Trophoblast cell (in vitro differentiated cells and primary cell): ENCODE results near the gene HEPHL1.

ENCODE experiments used
- DNase-seq, 2 donors: peaks; one replicate each; pipeline ENCODE4 v3.0.0-alpha.2; 2016
- H2AFZ ChIP-seq: 2 replicates; pipeline ENCODE4 v1.6.1; 2013; ENCODE audit warnings: low read length, moderate library complexity, mild to moderate bottlenecking; ENCODE audit not compliant: insufficient read depth, poor library complexity
- H2AK5ac ChIP-seq: 2 replicates; pipeline ENCODE4 v1.6.1; 2013; ENCODE audit warnings: mild to moderate bottlenecking, low read length
- H2BK120ac ChIP-seq: 2 replicates; pipeline ENCODE4 v1.6.1; 2013; ENCODE audit warnings: low read length, mild to moderate bottlenecking, moderate library complexity; ENCODE audit not compliant: insufficient read depth, poor library complexity
- H2BK12ac ChIP-seq: 2 replicates; pipeline ENCODE4 v1.6.1; 2013; ENCODE audit warnings: mild to moderate bottlenecking, low read length, moderate library complexity
- H2BK5ac ChIP-seq: 2 replicates; pipeline ENCODE4 v1.6.1; 2013; ENCODE audit warnings: low read length, low read depth, moderate library complexity, mild to moderate bottlenecking; ENCODE audit not compliant: poor library complexity
- H3K14ac ChIP-seq: 2 replicates; pipeline ENCODE4 v1.6.1; 2013; ENCODE audit warnings: mild to moderate bottlenecking, low read length
- H3K18ac ChIP-seq: 2 replicates; pipeline ENCODE4 v1.6.1; 2013; ENCODE audit warnings: mild to moderate bottlenecking, low read length
- H3K23ac ChIP-seq: 2 replicates; pipeline ENCODE4 v1.6.1; 2013; ENCODE audit warnings: low read length
- H3K27ac ChIP-seq: 2 replicates; pipeline ENCODE4 v1.5.1; 2013; ENCODE audit warnings: low read depth, mild to moderate bottlenecking, inconsistent platforms, low read length, moderate library complexity
- H3K27me3 ChIP-seq: 2 replicates; pipeline ENCODE4 v1.6.1; 2013; ENCODE audit warnings: inconsistent platforms, mild to moderate bottlenecking, low read length, moderate library complexity; ENCODE audit not compliant: insufficient read depth
- H3K36me3 ChIP-seq, 2 experiments: 1 replicate in 1 of 2; 2 replicates in 1 of 2; pipeline ENCODE4 v1.6.1; 2013; ENCODE audit warnings: low read length in 2 of 2, mild to moderate bottlenecking in 2 of 2, moderate library complexity in 1 of 2; ENCODE audit not compliant: insufficient read depth in 2 of 2, control insufficient read depth in 1 of 2
- H3K4ac ChIP-seq: 2 replicates; pipeline ENCODE4 v1.6.1; 2013; ENCODE audit warnings: low read depth, mild to moderate bottlenecking, low read length, moderate library complexity
- H3K4me1 ChIP-seq, 2 experiments: 1 replicate in 1 of 2; 2 replicates in 1 of 2; pipeline ENCODE4 v1.6.1; 2013; ENCODE audit warnings: low read length in 2 of 2, mild to moderate bottlenecking in 2 of 2, moderate library complexity in 1 of 2; ENCODE audit not compliant: insufficient read depth in 2 of 2, control insufficient read depth in 1 of 2
- H3K4me2 ChIP-seq: 2 replicates; pipeline ENCODE4 v1.6.1; 2013; ENCODE audit warnings: inconsistent platforms, mild to moderate bottlenecking, low read length, moderate library complexity
- H3K4me3 ChIP-seq: 2 replicates; pipeline ENCODE4 v1.5.1; 2013; ENCODE audit warnings: mild to moderate bottlenecking, low read depth, low read length, inconsistent platforms
- H3K79me1 ChIP-seq: one replicate; pipeline ENCODE4 v1.6.1; 2013; ENCODE audit warnings: low read length
- H3K79me2 ChIP-seq: 2 replicates; pipeline ENCODE4 v1.6.1; 2013; ENCODE audit warnings: low read length, mild to moderate bottlenecking; ENCODE audit not compliant: control insufficient read depth, insufficient read depth, poor library complexity
- H3K9ac ChIP-seq: 2 replicates; pipeline ENCODE4 v1.6.1; 2013; ENCODE audit warnings: mild to moderate bottlenecking, low read length
- H3K9me3 ChIP-seq: 2 replicates; pipeline ENCODE4 v1.6.1; 2013; ENCODE audit warnings: low read depth, mild to moderate bottlenecking, control low read depth, inconsistent platforms, low read length; ENCODE audit not compliant: insufficient read depth
- H4K12ac ChIP-seq: 2 replicates; pipeline ENCODE4 v1.6.1; 2013; ENCODE audit warnings: low read depth, mild to moderate bottlenecking, low read length, moderate library complexity
- H4K8ac ChIP-seq: 2 replicates; pipeline ENCODE4 v1.6.1; 2013; ENCODE audit warnings: low read depth, mild to moderate bottlenecking, low read length, moderate library complexity
- H4K91ac ChIP-seq: one replicate; pipeline ENCODE4 v1.6.1; 2013; ENCODE audit warnings: low read depth, mild to moderate bottlenecking, low read length, moderate library complexity
- WGBS: extraction: QIAGEN DNeasy Blood & Tissue Kit; methylation state at CpG from one replicate; pipeline ENCODE4 v1.1.7; 2013; ENCODE audit warnings: missing lambda C conversion rate; ENCODE audit not compliant: insufficient read length, insufficient coverage; ENCODE audit errors: extremely low coverage; 5-methylcytosine and 5-hydroxymethylcytosine counted together

Gene HEPHL1

DNA sequence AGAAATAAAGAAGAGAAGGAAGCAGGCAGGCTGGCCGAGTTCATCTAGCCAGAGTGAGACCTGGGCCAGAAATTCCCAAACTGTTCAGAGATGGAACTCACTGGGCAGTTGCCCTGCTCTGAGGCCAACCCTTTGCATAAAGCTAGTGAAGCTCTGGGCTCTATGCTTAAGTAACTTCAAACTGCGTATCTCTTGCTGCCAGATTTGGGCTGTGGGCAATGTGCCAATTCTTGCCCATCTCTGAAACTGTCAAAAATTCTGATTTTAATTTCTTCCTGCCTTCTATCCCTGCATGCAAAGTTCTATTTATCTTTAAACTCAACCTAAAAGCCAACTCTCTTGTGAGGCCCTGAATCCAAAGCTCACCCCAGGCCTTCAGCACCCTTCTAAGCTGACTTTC lies 36.2 kb upstream of the HEPHL1 start:
- H3K36me3 ChIP-seq, result no peaks in the 10 kb centered on the region
- no peak overlapping the region for H3K4ac ChIP-seq
- no peaks in the 10 kb centered on the region for H3K4me1 ChIP-seq
- H3K14ac ChIP-seq, result no peak overlapping the region
- H4K91ac ChIP-seq, result no peak overlapping the region
- H2BK5ac ChIP-seq, result no peak overlapping the region
- no peak overlapping the region for H2BK12ac ChIP-seq
- DNase-seq, result no peak
- no peak overlapping the region for H3K4me2 ChIP-seq
- H2AFZ ChIP-seq, result no peak overlapping the region
- H3K27me3 ChIP-seq, result no peaks in the 10 kb centered on the region
- no peak overlapping the region for H2AK5ac ChIP-seq
- no peak overlapping the region for H3K9ac ChIP-seq
- no peak overlapping the region for H4K12ac ChIP-seq
- no peak overlapping the region for H3K18ac ChIP-seq
- H2BK120ac ChIP-seq, result no peak overlapping the region
- H3K9me3 ChIP-seq, result no peaks in the 10 kb centered on the region
- H3K79me1 ChIP-seq, result no peaks in the 10 kb centered on the region
- no peaks in the 10 kb centered on the region for H3K79me2 ChIP-seq
- H3K4me3 ChIP-seq, result no peak overlapping the region
- H3K23ac ChIP-seq, result no peak overlapping the region
- no peak overlapping the region for H3K27ac ChIP-seq
- H4K8ac ChIP-seq, result no peak overlapping the region
- no CpG with 5 or more reads among the region's 2 CpGs for WGBS

DNA sequence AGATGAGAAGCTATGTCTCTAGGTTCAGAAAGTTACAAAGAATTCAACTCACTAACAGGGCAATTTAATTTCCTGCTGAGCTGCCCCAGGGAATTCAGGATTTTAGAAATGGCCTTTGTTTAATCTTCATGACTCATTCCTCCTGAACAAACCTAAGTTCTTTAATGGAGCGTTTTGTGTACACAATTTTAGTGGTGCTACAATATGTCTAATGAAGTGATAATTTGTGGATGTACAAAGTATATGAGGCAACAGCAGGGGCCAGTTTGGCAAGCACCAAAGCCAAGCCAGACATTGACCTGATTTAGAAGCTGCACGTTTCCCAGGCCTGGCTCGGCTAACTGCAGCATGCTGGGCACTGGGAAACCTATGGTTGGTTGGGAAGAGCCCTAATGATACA lies 34.4 kb upstream of the HEPHL1 start:
- Histone ChIP-seq H3K27me3 (no peaks in the 10 kb centered on the region), H3K79me2 (no peaks in the 10 kb centered on the region), H3K14ac (no peak overlapping the region), H3K36me3 (no peaks in the 10 kb centered on the region), H3K27ac (no peak overlapping the region), H3K9me3 (no peaks in the 10 kb centered on the region), H3K4ac (no peak overlapping the region), H2AFZ (no peak overlapping the region), H2BK12ac (no peak overlapping the region), H2BK5ac (no peak overlapping the region), H2BK120ac (no peak overlapping the region), H4K8ac (no peak overlapping the region), H4K12ac (no peak overlapping the region), H3K18ac (no peak overlapping the region), H3K9ac (no peak overlapping the region), H4K91ac (no peak overlapping the region), H3K4me1 (no peaks in the 10 kb centered on the region), H3K79me1 (no peaks in the 10 kb centered on the region), H2AK5ac (no peak overlapping the region), H3K23ac (no peak overlapping the region), H3K4me3 (no peak overlapping the region), H3K4me2 (no peak overlapping the region)
- DNase-seq, result no peak
- WGBS, result no CpG with 5 or more reads among the region's 3 CpGs

DNA sequence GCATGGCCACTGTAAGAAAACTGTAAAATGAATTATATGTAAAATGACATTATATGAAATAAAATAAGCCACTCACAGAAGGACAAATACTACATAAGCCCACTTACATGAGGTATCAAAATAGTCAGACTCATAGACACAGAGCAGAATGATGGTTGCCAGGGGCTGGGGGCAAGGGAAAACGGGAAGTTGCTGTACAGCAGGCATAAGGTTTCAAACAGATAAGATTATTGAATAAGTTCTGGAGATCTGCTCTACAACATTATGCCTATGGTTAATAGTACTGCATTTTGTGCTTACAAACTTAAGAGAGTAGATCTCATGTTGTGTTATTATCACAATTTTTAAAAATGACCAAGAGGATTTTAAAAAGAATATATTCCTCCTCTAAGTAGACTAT lies 32.7 kb upstream of the HEPHL1 start:
- no peak overlapping the region for H4K8ac ChIP-seq
- no peak overlapping the region for H2BK12ac ChIP-seq
- no peak overlapping the region for H3K4me3 ChIP-seq
- no peaks in the 10 kb centered on the region for H3K79me1 ChIP-seq
- no peak overlapping the region for H2AFZ ChIP-seq
- H4K12ac ChIP-seq, result no peak overlapping the region
- no peak overlapping the region for H2AK5ac ChIP-seq
- H3K4me2 ChIP-seq, result no peak overlapping the region
- no peaks in the 10 kb centered on the region for H3K9me3 ChIP-seq
- DNase-seq, result no peak
- no CpG with 5 or more reads among the region's 1 CpG for WGBS
- no peak overlapping the region for H3K9ac ChIP-seq
- no peak overlapping the region for H2BK5ac ChIP-seq
- H2BK120ac ChIP-seq, result no peak overlapping the region
- H4K91ac ChIP-seq, result no peak overlapping the region
- H3K4me1 ChIP-seq, result no peaks in the 10 kb centered on the region
- no peak overlapping the region for H3K4ac ChIP-seq
- H3K23ac ChIP-seq, result no peak overlapping the region
- H3K18ac ChIP-seq, result no peak overlapping the region
- H3K14ac ChIP-seq, result no peak overlapping the region
- no peaks in the 10 kb centered on the region for H3K36me3 ChIP-seq
- H3K27me3 ChIP-seq, result no peaks in the 10 kb centered on the region
- H3K79me2 ChIP-seq, result no peaks in the 10 kb centered on the region
- H3K27ac ChIP-seq, result no peak overlapping the region

DNA sequence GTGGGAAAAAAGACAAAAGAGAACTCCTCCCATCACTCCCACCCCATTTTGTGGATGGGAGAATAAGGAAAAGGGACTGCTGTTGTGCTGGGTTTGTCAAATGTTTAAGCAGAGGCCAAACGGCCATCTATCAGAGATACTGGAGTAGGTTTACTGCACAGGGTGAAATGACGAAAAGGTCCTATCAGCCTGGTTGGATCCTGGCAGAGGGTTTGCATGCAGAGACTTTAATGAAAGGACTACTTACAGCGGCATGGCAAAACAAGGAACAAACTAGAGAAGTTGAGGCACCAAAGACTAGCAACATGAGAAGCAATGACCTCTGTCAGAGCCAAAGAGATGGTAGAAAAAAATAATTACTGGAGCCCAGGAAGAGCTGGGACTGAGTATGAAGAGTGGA lies 32.2 kb upstream of the HEPHL1 start:
- no peak overlapping the region for H3K9ac ChIP-seq
- no peak overlapping the region for H2AFZ ChIP-seq
- no peak overlapping the region for H3K4me3 ChIP-seq
- H4K91ac ChIP-seq, result no peak overlapping the region
- H2AK5ac ChIP-seq, result no peak overlapping the region
- no peak overlapping the region for H3K14ac ChIP-seq
- no peak overlapping the region for H3K18ac ChIP-seq
- H3K4me1 ChIP-seq, result no peaks in the 10 kb centered on the region
- no peaks in the 10 kb centered on the region for H3K79me2 ChIP-seq
- DNase-seq, result no peak
- H3K4me2 ChIP-seq, result no peak overlapping the region
- WGBS, result no CpG with 5 or more reads among the region's 3 CpGs
- H2BK12ac ChIP-seq, result no peak overlapping the region
- H3K27me3 ChIP-seq, result no peaks in the 10 kb centered on the region
- H3K4ac ChIP-seq, result no peak overlapping the region
- H3K79me1 ChIP-seq, result no peaks in the 10 kb centered on the region
- no peak overlapping the region for H3K23ac ChIP-seq
- H3K27ac ChIP-seq, result no peak overlapping the region
- H2BK5ac ChIP-seq, result no peak overlapping the region
- H4K12ac ChIP-seq, result no peak overlapping the region
- no peak overlapping the region for H2BK120ac ChIP-seq
- no peak overlapping the region for H4K8ac ChIP-seq
- no peaks in the 10 kb centered on the region for H3K9me3 ChIP-seq
- no peaks in the 10 kb centered on the region for H3K36me3 ChIP-seq
